Testis (tissue), 2 donors: ENCODE results near the gene JADE3.

Experiments used
- POLR2A ChIP-seq: fragments of 450-650 bp; IDR thresholded peaks from one replicate; pipeline ENCODE4 v1.6.1; 2017; ENCODE audit warnings: antibody characterized with exemption, mild to moderate bottlenecking, moderate library complexity
- TF ChIP-seq, protein P1 (sequence below), 3 experiments: fragments of 450-650 bp in 2 of 3; fragments of 200-600 bp in 1 of 3; sonication (generic) in 1 of 3; IDR thresholded peaks; one replicate each; pipeline ENCODE4 v1.5.1; 2016 to 2019; ENCODE audit warnings: antibody characterized with exemption in 3 of 3, mild to moderate bottlenecking in 2 of 3, moderate library complexity in 1 of 3

GRCh38 chrX:46992070-46992469 is 79.8 kb downstream of the JADE3 start:
- TF ChIP-seq, protein P1, sequence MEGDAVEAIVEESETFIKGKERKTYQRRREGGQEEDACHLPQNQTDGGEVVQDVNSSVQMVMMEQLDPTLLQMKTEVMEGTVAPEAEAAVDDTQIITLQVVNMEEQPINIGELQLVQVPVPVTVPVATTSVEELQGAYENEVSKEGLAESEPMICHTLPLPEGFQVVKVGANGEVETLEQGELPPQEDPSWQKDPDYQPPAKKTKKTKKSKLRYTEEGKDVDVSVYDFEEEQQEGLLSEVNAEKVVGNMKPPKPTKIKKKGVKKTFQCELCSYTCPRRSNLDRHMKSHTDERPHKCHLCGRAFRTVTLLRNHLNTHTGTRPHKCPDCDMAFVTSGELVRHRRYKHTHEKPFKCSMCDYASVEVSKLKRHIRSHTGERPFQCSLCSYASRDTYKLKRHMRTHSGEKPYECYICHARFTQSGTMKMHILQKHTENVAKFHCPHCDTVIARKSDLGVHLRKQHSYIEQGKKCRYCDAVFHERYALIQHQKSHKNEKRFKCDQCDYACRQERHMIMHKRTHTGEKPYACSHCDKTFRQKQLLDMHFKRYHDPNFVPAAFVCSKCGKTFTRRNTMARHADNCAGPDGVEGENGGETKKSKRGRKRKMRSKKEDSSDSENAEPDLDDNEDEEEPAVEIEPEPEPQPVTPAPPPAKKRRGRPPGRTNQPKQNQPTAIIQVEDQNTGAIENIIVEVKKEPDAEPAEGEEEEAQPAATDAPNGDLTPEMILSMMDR (IDR thresholded peaks at IDR 0.05): no peak
- no peak for TF ChIP-seq POLR2A
